SU-DHL-6 (cell line): ENCODE results near the gene CUX1.

ENCODE experiments used
- H2AFZ ChIP-seq: fragments of 200-600 bp; sonication (generic); 2 replicates; pipeline ENCODE4 v1.6.1; 2014; ENCODE audit warnings: low read depth, mild to moderate bottlenecking, moderate library complexity, mixed read lengths, antibody characterized with exemption, low read length; ENCODE audit not compliant: severe bottlenecking
- H3F3A ChIP-seq: fragments of 200-600 bp; shearing (Covaris generic); 2 replicates; pipeline ENCODE4 v1.6.0; 2016; ENCODE audit warnings: antibody characterized with exemption, mild to moderate bottlenecking; ENCODE audit not compliant: insufficient read depth
- H3K27ac ChIP-seq: fragments of 200-600 bp; sonication (generic); 2 replicates; pipeline ENCODE4 v1.5.1; 2016; ENCODE audit warnings: low read depth, mild to moderate bottlenecking, low read length, moderate library complexity, mixed read lengths
- H3K27me3 ChIP-seq: fragments of 200-600 bp; sonication (generic), shearing (Covaris generic); 2 replicates; pipeline ENCODE4 v1.6.0; 2014; ENCODE audit warnings: mild to moderate bottlenecking, low read length
- H3K36me3 ChIP-seq: fragments of 200-600 bp; sonication (generic); 2 replicates; pipeline ENCODE4 v1.6.1; 2014; ENCODE audit warnings: mild to moderate bottlenecking, low read length, mixed read lengths
- H3K4me2 ChIP-seq: fragments of 300-600, 200-600 bp; shearing (Covaris generic), sonication (generic); 2 replicates; pipeline ENCODE4 v1.6.0; 2014; ENCODE audit warnings: low read length, low read depth, mild to moderate bottlenecking; ENCODE audit not compliant: poor library complexity, severe bottlenecking
- H3K4me3 ChIP-seq: fragments of 200-600 bp; sonication (generic); 2 replicates; pipeline ENCODE4 v1.5.1; 2014; ENCODE audit warnings: antibody characterized with exemption, low read length, mild to moderate bottlenecking, mixed read lengths; ENCODE audit not compliant: insufficient read depth, poor library complexity, severe bottlenecking
- H3K79me2 ChIP-seq: fragments of 200-600 bp; sonication (generic); 2 replicates; pipeline ENCODE4 v1.6.1; 2014; ENCODE audit warnings: mild to moderate bottlenecking, low read length, moderate library complexity; ENCODE audit not compliant: insufficient read depth
- H3K9ac ChIP-seq: fragments of 200-600 bp; sonication (generic); 2 replicates; pipeline ENCODE4 v1.7.0; 2014; ENCODE audit warnings: mild to moderate bottlenecking, low read length
- H3K9me2 ChIP-seq: fragments of 200-600 bp; sonication (generic); replicated peaks from 2 replicates; pipeline ENCODE4 v1.6.1; 2014; ENCODE audit warnings: low read length; ENCODE audit not compliant: insufficient read depth
- H3K9me3 ChIP-seq: fragments of 200-600 bp; sonication (generic); 2 replicates; pipeline ENCODE4 v1.6.1; 2014; ENCODE audit warnings: low read length, mixed read lengths; ENCODE audit not compliant: insufficient read depth
- H4K20me1 ChIP-seq: fragments of 200-600 bp; sonication (generic); 2 replicates; pipeline ENCODE4 v1.6.1; 2014; ENCODE audit warnings: low read depth, mild to moderate bottlenecking, antibody characterized with exemption, low read length, moderate library complexity, mixed read lengths
- CTCF ChIP-seq: fragments of 200-600 bp; sonication (generic); IDR thresholded peaks from one replicate; pipeline ENCODE4 v1.5.1; 2017; ENCODE audit warnings: antibody characterized with exemption, mild to moderate bottlenecking, low read length, moderate library complexity; ENCODE audit not compliant: insufficient read depth, poor library complexity, severe bottlenecking
- EZH2phosphoT487 ChIP-seq: fragments of 200-600 bp; sonication (generic), shearing (Covaris generic); conservative IDR thresholded peaks from 2 replicates; pipeline ENCODE4 v1.6.1; 2018; ENCODE audit warnings: mild to moderate bottlenecking, antibody characterized with exemption, low read length, moderate library complexity, mixed read lengths

Gene CUX1

GRCh38 chr7:101870361-101871062 lies 53.1 kb downstream of the CUX1 start:
- peak overlapping the region; percentile 90 for H3K4me2 ChIP-seq
- H4K20me1 ChIP-seq = no peaks in the 10 kb centered on the region
- TF ChIP-seq EZH2phosphoT487 (no peak), CTCF (peak; percentile 57)
- H3K9me3 ChIP-seq = no peaks in the 10 kb centered on the region
- peaks cover 90% of the 10 kb centered on the region for H3F3A ChIP-seq
- H3K9me2 ChIP-seq = no peaks in the 10 kb centered on the region
- H3K79me2 ChIP-seq = peaks cover 100% of the 10 kb centered on the region
- peak overlapping the region; percentile 97 for H3K27ac ChIP-seq
- H3K9ac ChIP-seq = peak overlapping the region; percentile 47
- H3K36me3 ChIP-seq = no peaks in the 10 kb centered on the region; the same call in 1 of the 2 replicates
- no peaks in the 10 kb centered on the region for H3K27me3 ChIP-seq
- H2AFZ ChIP-seq = no peak overlapping the region
- H3K4me3 ChIP-seq = peak overlapping the region; percentile 30

DNA sequence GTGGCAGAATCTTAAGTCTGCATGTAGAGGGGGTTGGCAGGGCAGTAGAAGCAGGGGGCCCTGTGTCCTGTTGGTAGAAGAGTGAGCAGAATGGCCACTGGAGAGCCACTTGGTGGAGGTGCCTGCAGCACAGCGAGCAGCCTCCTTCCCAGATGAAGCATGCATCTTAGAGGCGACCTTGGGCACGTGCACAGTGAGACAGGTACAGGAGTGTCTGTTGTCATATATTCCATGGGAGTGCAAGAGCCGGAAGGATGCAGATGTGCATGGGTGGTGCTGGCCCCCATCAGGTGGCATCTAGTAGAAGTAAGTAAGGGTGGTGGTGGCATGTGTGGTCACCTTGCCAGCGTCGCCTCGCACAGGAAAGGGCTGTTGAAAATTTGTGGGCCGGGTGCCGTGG lies 53.9 kb downstream of the CUX1 start:
- Histone ChIP-seq H4K20me1 (no peaks in the 10 kb centered on the region), H3K9me3 (no peaks in the 10 kb centered on the region), H3K9ac (peak overlapping the region; percentile 47), H2AFZ (no peak overlapping the region), H3F3A (peaks cover 87% of the 10 kb centered on the region), H3K27ac (peak overlapping the region; percentile 97), H3K9me2 (no peaks in the 10 kb centered on the region), H3K79me2 (peaks cover 100% of the 10 kb centered on the region), H3K27me3 (no peaks in the 10 kb centered on the region), H3K36me3 (no peaks in the 10 kb centered on the region; the same call in 1 of the 2 replicates), H3K4me2 (peak overlapping the region; percentile 90), H3K4me3 (peak overlapping the region; percentile 9)
- TF ChIP-seq EZH2phosphoT487 = no peak

DNA sequence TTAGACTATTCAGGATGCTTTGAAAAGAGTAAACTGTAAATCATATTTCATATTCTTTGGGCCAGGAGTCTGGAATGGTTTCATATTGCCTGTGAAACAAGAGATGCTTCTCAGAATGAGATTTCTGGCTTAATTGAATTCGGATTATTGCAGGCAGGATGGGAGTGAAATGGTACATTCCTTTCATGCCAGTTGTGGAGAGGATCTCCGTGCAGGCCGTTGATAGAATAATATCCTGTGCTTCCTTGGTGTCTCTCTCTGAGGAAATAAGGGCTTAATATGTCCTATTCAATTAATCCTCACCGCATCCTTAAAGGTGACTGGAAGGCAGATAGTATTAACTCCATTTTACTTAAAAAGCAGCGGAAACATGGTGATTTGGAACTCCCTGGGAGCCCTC lies 56.6 kb downstream of the CUX1 start:
- Histone ChIP-seq H3K4me3 (no peak overlapping the region), H3F3A (peaks cover 75% of the 10 kb centered on the region), H2AFZ (no peak overlapping the region), H3K79me2 (peaks cover 100% of the 10 kb centered on the region), H3K27ac (peak overlapping the region; percentile 97), H3K9me2 (no peaks in the 10 kb centered on the region), H3K27me3 (no peaks in the 10 kb centered on the region), H3K9ac (peak overlapping the region; percentile 48), H3K4me2 (peak overlapping the region; percentile 90), H3K36me3 (no peaks in the 10 kb centered on the region), H3K9me3 (no peaks in the 10 kb centered on the region), H4K20me1 (no peaks in the 10 kb centered on the region)
- TF ChIP-seq EZH2phosphoT487 (no peak), CTCF (no peak)

GRCh38 chr7:101875283-101875846 lies 57.9 kb downstream of the CUX1 start:
- Histone ChIP-seq H3F3A (peaks cover 69% of the 10 kb centered on the region), H3K27me3 (no peaks in the 10 kb centered on the region), H4K20me1 (no peaks in the 10 kb centered on the region), H2AFZ (no peak overlapping the region), H3K9ac (peak overlapping the region; percentile 48), H3K9me2 (no peaks in the 10 kb centered on the region), H3K36me3 (no peaks in the 10 kb centered on the region), H3K4me2 (peak overlapping the region; percentile 90), H3K27ac (peak overlapping the region; percentile 97), H3K9me3 (no peaks in the 10 kb centered on the region), H3K4me3 (peak overlapping the region; percentile 21), H3K79me2 (peaks cover 100% of the 10 kb centered on the region)
- TF ChIP-seq EZH2phosphoT487 (no peak), CTCF (no peak)
